DOHH2 (cell line): ENCODE measurements around the gene CUEDC1.

Experiments
- H3F3A ChIP-seq: fragments of 200-600 bp; sonication (generic), shearing (Covaris generic); 2 replicates; pipeline ENCODE4 v1.6.0; 2016; ENCODE audit warnings: antibody characterized with exemption, mild to moderate bottlenecking; ENCODE audit not compliant: control insufficient read depth, insufficient read depth
- H3K27ac ChIP-seq: fragments of 200-600 bp; sonication (generic); 2 replicates; pipeline ENCODE4 v1.5.1; 2014; ENCODE audit warnings: low read depth, mild to moderate bottlenecking, low read length, moderate library complexity
- H3K27me3 ChIP-seq: fragments of 200-600 bp; sonication (generic); 2 replicates; pipeline ENCODE4 v1.6.1; 2014; ENCODE audit warnings: mild to moderate bottlenecking, low read length, mixed read lengths; ENCODE audit not compliant: control insufficient read depth
- H3K36me3 ChIP-seq: fragments of 200-600 bp; sonication (generic); 2 replicates; pipeline ENCODE4 v1.6.1; 2014; ENCODE audit warnings: mild to moderate bottlenecking, low read length, moderate library complexity, mixed read lengths; ENCODE audit not compliant: control insufficient read depth
- H3K4me1 ChIP-seq: fragments of 200-600 bp; sonication (generic); 2 replicates; pipeline ENCODE4 v1.6.1; 2014; ENCODE audit warnings: mild to moderate bottlenecking, low read length, mixed read lengths; ENCODE audit not compliant: control insufficient read depth
- H3K4me2 ChIP-seq: fragments of 200-600 bp; sonication (generic); 2 replicates; pipeline ENCODE4 v1.6.0; 2014; ENCODE audit warnings: mild to moderate bottlenecking, low read length, moderate library complexity
- H3K4me3 ChIP-seq: fragments of 200-600 bp; sonication (generic); 2 replicates; pipeline ENCODE4 v1.5.1; 2014; ENCODE audit warnings: mild to moderate bottlenecking, low read length, mixed read lengths
- H3K79me2 ChIP-seq: fragments of 200-600 bp; sonication (generic); 2 replicates; pipeline ENCODE4 v1.6.1; 2014; ENCODE audit warnings: mild to moderate bottlenecking, low read length, mixed read lengths; ENCODE audit not compliant: control insufficient read depth
- H3K9me2 ChIP-seq: fragments of 200-600 bp; sonication (generic); replicated peaks from 2 replicates; pipeline ENCODE4 v1.6.1; 2014; ENCODE audit warnings: mild to moderate bottlenecking, low read length, mixed read lengths; ENCODE audit not compliant: control insufficient read depth
- H3K9me3 ChIP-seq: fragments of 200-600 bp; sonication (generic); 2 replicates; pipeline ENCODE4 v1.6.1; 2014; ENCODE audit warnings: antibody characterized with exemption, low read length, mixed read lengths; ENCODE audit not compliant: control insufficient read depth, insufficient read depth
- H4K20me1 ChIP-seq: fragments of 200-600 bp; sonication (generic); 2 replicates; pipeline ENCODE4 v1.6.0; 2014; ENCODE audit warnings: low read depth, mild to moderate bottlenecking, antibody characterized with exemption, low read length, moderate library complexity; ENCODE audit not compliant: control insufficient read depth, insufficient read depth
- CTCF ChIP-seq: fragments of 200-600 bp; sonication (generic); IDR thresholded peaks from one replicate; pipeline ENCODE4 v1.5.1; 2014; ENCODE audit warnings: antibody characterized with exemption, mild to moderate bottlenecking, low read depth, low read length; ENCODE audit not compliant: poor library complexity, severe bottlenecking
- EZH2phosphoT487 ChIP-seq: fragments of 200-600 bp; sonication (generic); IDR thresholded peaks from 2 replicates; pipeline ENCODE4 v1.6.1; 2017; ENCODE audit warnings: borderline replicate concordance, mild to moderate bottlenecking, antibody characterized with exemption, low read length, moderate library complexity, mixed read lengths

CUEDC1 gene

GRCh38 chr17:57915985-57916757 is 39.0 kb downstream of the CUEDC1 start:
- Histone ChIP-seq H4K20me1 (no peaks in the 10 kb centered on the region), H3K4me3 (no peak overlapping the region), H3K4me2 (no peak overlapping the region), H3K4me1 (no peaks in the 10 kb centered on the region), H3K36me3 (no peaks in the 10 kb centered on the region), H3K27me3 (peaks cover 20% of the 10 kb centered on the region), H3K9me2 (no peaks in the 10 kb centered on the region), H3K79me2 (no peaks in the 10 kb centered on the region), H3K9me3 (no peaks in the 10 kb centered on the region), H3F3A (no peaks in the 10 kb centered on the region), H3K27ac (no peak overlapping the region)
- no peak for TF ChIP-seq EZH2phosphoT487
- TF ChIP-seq CTCF: no peak

GRCh38 chr17:57915544-57915943 is 39.7 kb downstream of the CUEDC1 start:
- no peak overlapping the region for H3K4me2 ChIP-seq
- peaks cover 22% of the 10 kb centered on the region for H3K27me3 ChIP-seq
- H3K79me2 ChIP-seq: no peaks in the 10 kb centered on the region
- no peaks in the 10 kb centered on the region for H3K36me3 ChIP-seq
- H3F3A ChIP-seq: no peaks in the 10 kb centered on the region
- no peak overlapping the region for H3K27ac ChIP-seq
- H3K9me2 ChIP-seq: no peaks in the 10 kb centered on the region
- H3K4me1 ChIP-seq: no peaks in the 10 kb centered on the region
- TF ChIP-seq EZH2phosphoT487 (no peak), CTCF (no peak)
- H4K20me1 ChIP-seq: no peaks in the 10 kb centered on the region
- no peak overlapping the region for H3K4me3 ChIP-seq
- H3K9me3 ChIP-seq: no peaks in the 10 kb centered on the region

- Histone ChIP-seq H3K79me2 (no peaks in the 10 kb centered on the region), H3K9me2 (no peaks in the 10 kb centered on the region), H4K20me1 (no peaks in the 10 kb centered on the region), H3K36me3 (no peaks in the 10 kb centered on the region), H3K4me1 (no peaks in the 10 kb centered on the region), H3F3A (no peaks in the 10 kb centered on the region), H3K27ac (no peak overlapping the region), H3K4me3 (no peak overlapping the region), H3K4me2 (no peak overlapping the region), H3K9me3 (no peaks in the 10 kb centered on the region), H3K27me3 (peaks cover 23% of the 10 kb centered on the region)
- TF ChIP-seq EZH2phosphoT487: no peak
- TF ChIP-seq CTCF: no peak
Observed at GRCh38 chr17:57914273-57915142, 40.7 kb downstream of the CUEDC1 start.
